H1 (cell line): ENCODE results near the gene ANKRD60. TPM values are rescaled to one million over a fixed set of nuclear protein-coding genes. Genes with fewer than 3 reads are reported as not detected.

Experiments used
- CTCF ChIA-PET: fragments of 300-600 bp; sonication (Branson Sonifier 250); formaldehyde crosslinking; loops from one replicate; lab custom pipeline; 2021; ENCODE audit not compliant: partially characterized antibody; lab: Charles Lee
- POLR2A ChIA-PET: fragments of 300-600 bp; sonication (Branson Sonifier 250); formaldehyde crosslinking; loops from one replicate; lab custom pipeline; 2021; ENCODE audit warnings: inconsistent platforms; ENCODE audit not compliant: partially characterized antibody; lab: Charles Lee
- DNase-seq, 2 experiments: peaks; one replicate each; pipeline versions ENCODE4 v3.0.0 to v3.0.0-alpha.2; 2010 to 2022; ENCODE audit warnings: low spot score in 2 of 2, low read depth in 1 of 2, mixed read lengths in 1 of 2
- FAIRE-seq: peaks from 2 replicates; lab custom pipeline; 2011; peaks lifted over from hg19 to GRCh38; lab: Jason Lieb, UNC
- H2AFZ ChIP-seq: 2 replicates; pipeline ENCODE4 v1.8.1; 2012; ENCODE audit warnings: low read length, inconsistent platforms
- H2AK5ac ChIP-seq: 2 replicates; pipeline ENCODE4 v1.6.1; 2013; ENCODE audit warnings: low read depth, low read length
- H2BK120ac ChIP-seq: replicated peaks from 2 replicates; pipeline ENCODE3; 2013; ENCODE audit warnings: low read depth, low read length, inconsistent platforms
- H2BK12ac ChIP-seq: 2 replicates; pipeline ENCODE4 v1.6.1; 2013; ENCODE audit warnings: low read depth, low read length
- H2BK15ac ChIP-seq: 2 replicates; pipeline ENCODE4 v1.6.1; 2013; ENCODE audit warnings: low read length
- H2BK20ac ChIP-seq: 2 replicates; pipeline ENCODE4 v1.6.1; 2013; ENCODE audit warnings: low read length
- H2BK5ac ChIP-seq: 2 replicates; pipeline ENCODE4 v1.6.1; 2013; ENCODE audit warnings: low read depth, low read length
- H3K14ac ChIP-seq: 2 replicates; pipeline ENCODE4 v1.6.1; 2013; ENCODE audit warnings: inconsistent platforms; ENCODE audit not compliant: insufficient read length
- H3K18ac ChIP-seq: 2 replicates; pipeline ENCODE4 v1.6.1; 2013; ENCODE audit warnings: low read length; ENCODE audit errors: extremely low read depth
- H3K23ac ChIP-seq: 2 replicates; pipeline ENCODE4 v1.6.1; 2013; ENCODE audit warnings: inconsistent platforms; ENCODE audit not compliant: insufficient read length
- H3K23me2 ChIP-seq: 2 replicates; pipeline ENCODE4 v1.6.1; 2013; ENCODE audit warnings: low read depth, low read length
- H3K27ac ChIP-seq: 2 replicates; pipeline ENCODE4 v1.6.1; 2011; ENCODE audit warnings: low read depth, low read length, inconsistent platforms
- H3K27me3 ChIP-seq, 4 experiments: replicated peaks in 1 of 4; 1 replicate in 1 of 4; 2 replicates in 3 of 4; pipeline versions ENCODE4 v1.6.1 to v1.8.1; 2011 to 2013; ENCODE audit warnings: low read length in 3 of 4, mild to moderate bottlenecking in 3 of 4, inconsistent platforms in 2 of 4, mixed read lengths in 2 of 4, moderate library complexity in 1 of 4; ENCODE audit not compliant: control insufficient read depth in 3 of 4, insufficient read depth in 3 of 4; ENCODE audit errors: extremely low read depth in 1 of 4
- H3K36me3 ChIP-seq, 4 experiments: 2 replicates each; pipeline versions ENCODE4 v1.6.1 to v1.8.1; 2011 to 2013; ENCODE audit warnings: mild to moderate bottlenecking in 4 of 4, low read length in 3 of 4, moderate library complexity in 2 of 4, control low read depth in 1 of 4, inconsistent platforms in 1 of 4; ENCODE audit not compliant: insufficient read depth in 4 of 4, control insufficient read depth in 2 of 4
- H3K4ac ChIP-seq: replicated peaks from 2 replicates; pipeline ENCODE3; 2013; ENCODE audit warnings: low read length, low read depth, mixed read lengths, inconsistent platforms; ENCODE audit not compliant: insufficient read length
- H3K4me1 ChIP-seq, 4 experiments: replicated peaks in 1 of 4; 1 replicate in 1 of 4; 2 replicates in 3 of 4; pipeline versions ENCODE4 v1.6.1 to v1.8.1; 2011 to 2013; ENCODE audit warnings: low read length in 3 of 4, inconsistent platforms in 2 of 4, mixed read lengths in 1 of 4; ENCODE audit not compliant: insufficient read depth in 4 of 4, control insufficient read depth in 3 of 4
- H3K4me2 ChIP-seq, 2 experiments: 2 replicates each; pipeline versions ENCODE4 v1.6.1 to v1.8.1; 2011 to 2013; ENCODE audit warnings: low read depth in 2 of 2, low read length in 2 of 2, control low read depth in 1 of 2, inconsistent platforms in 1 of 2, mild to moderate bottlenecking in 1 of 2; ENCODE audit not compliant: insufficient read depth in 1 of 2
- H3K4me3 ChIP-seq, 4 experiments: fragments of 200-600, 300-600 bp in 1 of 4; sonication (generic), shearing (Covaris generic), sonication (Bioruptor Twin) in 1 of 4; 2 replicates each; pipeline versions ENCODE4 v1.5.1 to v1.8.1; 2011 to 2016; ENCODE audit warnings: low read length in 4 of 4, low read depth in 3 of 4, control low read depth in 2 of 4, inconsistent platforms in 2 of 4, mild to moderate bottlenecking in 2 of 4, mixed read lengths in 1 of 4, moderate library complexity in 1 of 4; ENCODE audit not compliant: insufficient read depth in 2 of 4; ENCODE audit errors: extremely low read depth in 1 of 4
- H3K56ac ChIP-seq: replicated peaks from 2 replicates; pipeline ENCODE3; 2013; ENCODE audit warnings: low read depth, mild to moderate bottlenecking, mixed read lengths, low read length, inconsistent platforms; ENCODE audit not compliant: insufficient read length
- H3K79me1 ChIP-seq: 2 replicates; pipeline ENCODE4 v1.6.1; 2013; ENCODE audit warnings: low read depth, low read length, control low read depth
- H3K79me2 ChIP-seq, 2 experiments: 2 replicates each; pipeline versions ENCODE4 v1.6.1 to v1.8.1; 2012 to 2013; ENCODE audit warnings: low read length in 2 of 2, mild to moderate bottlenecking in 2 of 2, inconsistent platforms in 1 of 2; ENCODE audit not compliant: insufficient read depth in 2 of 2, control insufficient read depth in 1 of 2
- H3K9ac ChIP-seq, 4 experiments: replicated peaks in 1 of 4; 1 replicate in 1 of 4; 2 replicates in 3 of 4; pipeline versions ENCODE4 v1.6.1 to v1.8.1; 2011 to 2013; ENCODE audit warnings: low read depth in 3 of 4, low read length in 3 of 4, control low read depth in 2 of 4, mild to moderate bottlenecking in 2 of 4, moderate library complexity in 2 of 4, inconsistent platforms in 1 of 4; ENCODE audit errors: extremely low read depth in 1 of 4
- H3K9me3 ChIP-seq, 2 experiments: 2 replicates each; pipeline versions ENCODE4 v1.6.1 to v1.8.1; 2012 to 2013; ENCODE audit warnings: mild to moderate bottlenecking in 2 of 2, moderate library complexity in 2 of 2, control low read depth in 1 of 2, inconsistent platforms in 1 of 2, low read depth in 1 of 2, low read length in 1 of 2, mixed read lengths in 1 of 2; ENCODE audit not compliant: insufficient read depth in 2 of 2
- H4K20me1 ChIP-seq, 2 experiments: replicated peaks in 1 of 2; 2 replicates each; pipeline versions ENCODE3 to v1.8.1; 2011 to 2013; ENCODE audit warnings: inconsistent platforms in 2 of 2, low read length in 2 of 2, mild to moderate bottlenecking in 1 of 2; ENCODE audit not compliant: insufficient read depth in 2 of 2, control insufficient read depth in 1 of 2
- H4K5ac ChIP-seq: 2 replicates; pipeline ENCODE4 v1.6.1; 2013; ENCODE audit warnings: low read length, low read depth, mixed read lengths, inconsistent platforms; ENCODE audit not compliant: insufficient read length
- H4K8ac ChIP-seq: 2 replicates; pipeline ENCODE4 v1.8.0; 2013; ENCODE audit warnings: mild to moderate bottlenecking, moderate library complexity, low read length, inconsistent platforms; ENCODE audit not compliant: insufficient read depth; ENCODE audit errors: extremely low read depth
- H4K91ac ChIP-seq: replicated peaks from 2 replicates; pipeline ENCODE3; 2013; ENCODE audit warnings: low read length, mixed read lengths, inconsistent platforms; ENCODE audit not compliant: insufficient read length
- ATF3 ChIP-seq: IDR thresholded peaks from 2 replicates; pipeline ENCODE4 v1.6.1; 2011; ENCODE audit warnings: low read depth, mild to moderate bottlenecking, low read length; ENCODE audit not compliant: insufficient read depth
- BRCA1 ChIP-seq: IDR thresholded peaks from 2 replicates; pipeline ENCODE4 v1.6.1; 2012; ENCODE audit warnings: low read depth, low read length, improper control_type of control experiment
- CREB1 ChIP-seq: IDR thresholded peaks from 2 replicates; pipeline ENCODE4 v1.6.1; 2012; ENCODE audit warnings: inconsistent platforms
- E2F6 ChIP-seq: IDR thresholded peaks from 2 replicates; pipeline ENCODE4 v1.6.1; 2012; ENCODE audit warnings: inconsistent platforms
- EP300 ChIP-seq, 2 experiments: IDR thresholded peaks; 1 replicate in 1 of 2; 2 replicates in 1 of 2; pipeline ENCODE4 v1.6.1; 2011 to 2012; ENCODE audit warnings: low read depth in 2 of 2, low read length in 2 of 2, mild to moderate bottlenecking in 2 of 2, borderline replicate concordance in 1 of 2, inconsistent platforms in 1 of 2, moderate library complexity in 1 of 2
- GTF2F1 ChIP-seq: IDR thresholded peaks from 2 replicates; pipeline ENCODE4 v1.6.1; 2012; ENCODE audit warnings: low read depth, low read length, improper control_type of control experiment, borderline replicate concordance
- HDAC6 ChIP-seq: IDR thresholded peaks from one replicate; pipeline ENCODE4 v1.7.1; 2012; ENCODE audit warnings: low read depth, mild to moderate bottlenecking, inconsistent platforms, low read length, moderate library complexity
- KDM4A ChIP-seq: IDR thresholded peaks from one replicate; pipeline ENCODE4 v1.7.1; 2012; ENCODE audit warnings: low read depth, mild to moderate bottlenecking, moderate library complexity, low read length, inconsistent platforms; ENCODE audit not compliant: severe bottlenecking
- NANOG ChIP-seq: IDR thresholded peaks from 2 replicates; pipeline ENCODE4 v1.6.1; 2011; ENCODE audit warnings: low read length, low read depth, mild to moderate bottlenecking, inconsistent platforms; ENCODE audit not compliant: insufficient read depth, poor library complexity, severe bottlenecking
- RBBP5 ChIP-seq: IDR thresholded peaks from 2 replicates; pipeline ENCODE4 v1.7.1; 2012; ENCODE audit warnings: low read depth, mild to moderate bottlenecking, inconsistent platforms, low read length, moderate library complexity, borderline replicate concordance
- SUZ12 ChIP-seq: fragments of 200-600 bp; sonication (generic); IDR thresholded peaks from 2 replicates; pipeline ENCODE4 v1.6.1; 2012; ENCODE audit warnings: mild to moderate bottlenecking, inconsistent platforms, low read length, moderate library complexity, mixed read lengths
- USF2 ChIP-seq: IDR thresholded peaks from 2 replicates; pipeline ENCODE4 v1.6.1; 2011; ENCODE audit warnings: low read length, improper control_type of control experiment
- WGBS, 2 experiments: shearing (Covaris generic) in 1 of 2; methylation state at CpG; one replicate each; pipeline versions ENCODE4 v1.1.6 to v1.1.7; 2013 to 2015; ENCODE audit warnings: low lambda C conversion rate in 2 of 2, mixed read lengths in 2 of 2, inconsistent platforms in 1 of 2, low coverage in 1 of 2, missing lambda C conversion rate in 1 of 2; ENCODE audit not compliant: insufficient replicate concordance in 2 of 2, insufficient coverage in 1 of 2, insufficient read length in 1 of 2; ENCODE audit errors: extremely low coverage in 1 of 2, missing lambda C conversion rate in 1 of 2; 5-methylcytosine and 5-hydroxymethylcytosine counted together
- polyA plus RNA-seq, 7 experiments: library from polyadenylated mRNA; depleted of rRNA in 3 of 7; stranded (reverse) in 5 of 7; unstranded in 2 of 7; fragments of >200 nt in 5 of 7; fragments of 200-250 nt in 2 of 7; gene quantifications; 1 replicate in 5 of 7; 2 replicates in 1 of 7; 4 replicates in 1 of 7; pipeline versions ENCODE4 v1.2.1 to v1.2.3, GENCODE V29; 2011 to 2013; ENCODE audit warnings: missing spikeins in 2 of 7, mixed read lengths in 2 of 7
- total RNA-seq: library from RNA; stranded (reverse); fragmentation: NEBNext Ultra II Directional; extraction: Animal tissue kit (Norgen Biotek cat#: 25700); gene quantifications from 2 replicates; pipeline ENCODE4 v1.2.1, GENCODE V29; 2021

ANKRD60 gene
- total and polyA plus RNA-seq, 2 of the 8 experiments (the other 6 are each of a cell fraction or from before 2014, with no cell fraction given), result not detected

GRCh38 chr20:58219342-58219700, 9.1 kb downstream of the ANKRD60 start:
- H2BK20ac ChIP-seq, result no peak overlapping the region
- ChIA-PET POLR2A (no interaction called here), CTCF (interaction anchor here (0.7 to 5.3 kb wide), 7 partner anchors 9 to 721 kb away, joined by 3 to 29 read pairs (median 4); no protein-coding TSS in a partner anchor)
- no peaks in the 10 kb centered on the region for H3K9me3 ChIP-seq
- no peak for DNase-seq
- no peaks in the 10 kb centered on the region for H3K4me1 ChIP-seq
- H3K18ac ChIP-seq, result no peak overlapping the region
- no peak overlapping the region for H4K5ac ChIP-seq
- H3K56ac ChIP-seq, result no peak overlapping the region
- no peak overlapping the region for H3K4ac ChIP-seq
- no peak overlapping the region for H3K4me3 ChIP-seq
- no peaks in the 10 kb centered on the region for H3K23me2 ChIP-seq
- H3K79me1 ChIP-seq, result no peaks in the 10 kb centered on the region; the same call in 1 of the 2 replicates
- H3K23ac ChIP-seq, result no peak overlapping the region
- no peak overlapping the region for H4K8ac ChIP-seq
- H2BK120ac ChIP-seq, result no peak overlapping the region
- no peak overlapping the region for H3K4me2 ChIP-seq
- H4K91ac ChIP-seq, result no peak overlapping the region
- no peaks in the 10 kb centered on the region for H4K20me1 ChIP-seq
- no peak overlapping the region for H2AK5ac ChIP-seq
- no peak overlapping the region for H2AFZ ChIP-seq
- WGBS, 2 experiments, result 88% methylated on average over 4 of the region's 4 CpGs; no CpG with 5 or more reads in 1 of the 2 experiments
- H3K79me2 ChIP-seq, result no peaks in the 10 kb centered on the region
- H2BK5ac ChIP-seq, result no peak overlapping the region
- no peak overlapping the region for H2BK12ac ChIP-seq
- no peaks in the 10 kb centered on the region; a peak in 2 of 7 replicates for H3K27me3 ChIP-seq
- no peaks in the 10 kb centered on the region for H3K36me3 ChIP-seq
- no peak overlapping the region for H3K14ac ChIP-seq
- no peak for FAIRE-seq
- H2BK15ac ChIP-seq, result no peak overlapping the region
- no peak overlapping the region for H3K9ac ChIP-seq
- no peak overlapping the region for H3K27ac ChIP-seq
- TF ChIP-seq SUZ12 (no peak), KDM4A (no peak), BRCA1 (no peak), USF2 (no peak), EP300 (IDR thresholded peaks at IDR 0.05; ENCODE audit: borderline replicate concordance in 1 of 2, low read depth in 2 of 2, low read length in 2 of 2) (no peak), CREB1 (no peak), NANOG (no peak), HDAC6 (no peak), GTF2F1 (no peak), E2F6 (no peak), RBBP5 (no peak), ATF3 (no peak)
